Left lung (tissue), 10 donors: Measurements from ENCODE around the gene TCAF2. TPM values are rescaled to one million over a fixed set of nuclear protein-coding genes. Genes with fewer than 3 reads are reported as not detected.
"Not testable (repeated sequence)": the region's sequence is repeated elsewhere in the genome, so short reads cannot be mapped to it uniquely, and the experiment has no call there.

Experiments used
- ATAC-seq: fragments of 200-7000 bp; cut with Tn5 transposase; one replicate; pipeline ENCODE4 v1.9.1; 2020; ENCODE audit warnings: moderate library complexity
- DNase-seq, 4 donors: peaks; one replicate each; pipeline ENCODE4 v3.0.0-alpha.2; 2013 to 2020
- H3K27ac ChIP-seq, 2 donors: fragments of 200-600 bp; sonication (generic) in 1 of 2; one replicate each; pipeline versions ENCODE4 v1.5.0 to v1.8.0; 2020 to 2021
- H3K27me3 ChIP-seq, 2 donors: fragments of 200-600 bp; sonication (generic) in 1 of 2; one replicate each; pipeline versions ENCODE4 v1.5.0 to v1.8.0; 2020 to 2021
- H3K36me3 ChIP-seq, 2 donors: fragments of 200-600 bp; sonication (generic) in 1 of 2; one replicate each; pipeline versions ENCODE4 v1.5.0 to v1.8.0; 2020 to 2021
- H3K4me1 ChIP-seq, 2 donors: fragments of 200-600 bp; one replicate each; pipeline ENCODE4 v1.8.0; 2021
- H3K4me3 ChIP-seq, 2 donors: fragments of 200-600 bp; sonication (generic) in 1 of 2; one replicate each; pipeline versions ENCODE4 v1.5.0 to v1.8.0; 2020 to 2021; ENCODE audit warnings: mild to moderate bottlenecking in 1 of 2
- H3K9me3 ChIP-seq, 2 donors: fragments of 200-600 bp; sonication (generic) in 1 of 2; one replicate each; pipeline versions ENCODE4 v1.5.0 to v1.8.0; 2020 to 2021
- intact Hi-C, 2 donors: fragments of 100-400 bp; cut with DNase I; formaldehyde crosslinking; loops; one replicate each; pipeline versions ENCODE4 v1.11.2 to v1.14.2; 2022
- polyA plus RNA-seq, 6 donors: library from polyadenylated mRNA; unstranded; fragments of 120-200 nt; gene quantifications; one replicate each; pipeline ENCODE4 v1.2.1, GENCODE V29; 2013; ENCODE audit not compliant: insufficient read length in 6 of 6
- total RNA-seq, 2 donors: library from RNA; stranded (reverse); fragmentation: NEBNext Ultra II Directional; extraction: Animal tissue kit (Norgen Biotek cat#: 25700); gene quantifications; one replicate each; pipeline ENCODE4 v1.2.1, GENCODE V29; 2021
- TF ChIP-seq, protein P1 (sequence below), 2 donors: fragments of 200-600 bp; sonication (generic) in 1 of 2; IDR thresholded peaks; one replicate each; pipeline versions ENCODE4 v1.5.0 to v1.8.0; 2021; ENCODE audit warnings: antibody characterized with exemption in 2 of 2
- donor health status: DM: no; HTN: yes; CAD: no.
- donor health status: DM: no; HTN: no; CAD: no.

The TCAF2 gene
- total and polyA plus RNA-seq, 8 donors: 1.8 to 6.9 (median 4.0) TPM

DNA sequence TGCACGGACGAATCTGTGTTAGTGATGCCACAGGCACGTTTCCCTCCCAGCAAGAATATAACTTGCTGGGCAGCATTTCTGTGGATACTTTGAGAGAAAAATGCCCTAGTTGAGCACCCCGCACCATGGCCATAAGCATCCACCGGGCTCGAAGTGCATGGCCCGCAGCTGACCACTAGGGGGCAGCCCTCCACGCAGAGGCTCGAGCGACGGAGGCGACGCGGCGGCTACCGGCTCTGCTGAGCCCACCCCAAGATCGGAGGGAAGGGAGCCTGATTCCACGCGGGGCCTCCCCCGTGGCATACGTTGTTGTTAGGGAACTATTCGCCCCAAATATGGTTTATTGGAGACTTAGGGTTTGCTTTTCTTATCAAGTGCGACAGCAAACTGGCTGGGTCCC lies 716 bp upstream of the TCAF2 start:
- DNase-seq (peak in 1 of 4 donors; percentile 47), ATAC-seq (peak; percentile 87)
- TF ChIP-seq, protein P1, sequence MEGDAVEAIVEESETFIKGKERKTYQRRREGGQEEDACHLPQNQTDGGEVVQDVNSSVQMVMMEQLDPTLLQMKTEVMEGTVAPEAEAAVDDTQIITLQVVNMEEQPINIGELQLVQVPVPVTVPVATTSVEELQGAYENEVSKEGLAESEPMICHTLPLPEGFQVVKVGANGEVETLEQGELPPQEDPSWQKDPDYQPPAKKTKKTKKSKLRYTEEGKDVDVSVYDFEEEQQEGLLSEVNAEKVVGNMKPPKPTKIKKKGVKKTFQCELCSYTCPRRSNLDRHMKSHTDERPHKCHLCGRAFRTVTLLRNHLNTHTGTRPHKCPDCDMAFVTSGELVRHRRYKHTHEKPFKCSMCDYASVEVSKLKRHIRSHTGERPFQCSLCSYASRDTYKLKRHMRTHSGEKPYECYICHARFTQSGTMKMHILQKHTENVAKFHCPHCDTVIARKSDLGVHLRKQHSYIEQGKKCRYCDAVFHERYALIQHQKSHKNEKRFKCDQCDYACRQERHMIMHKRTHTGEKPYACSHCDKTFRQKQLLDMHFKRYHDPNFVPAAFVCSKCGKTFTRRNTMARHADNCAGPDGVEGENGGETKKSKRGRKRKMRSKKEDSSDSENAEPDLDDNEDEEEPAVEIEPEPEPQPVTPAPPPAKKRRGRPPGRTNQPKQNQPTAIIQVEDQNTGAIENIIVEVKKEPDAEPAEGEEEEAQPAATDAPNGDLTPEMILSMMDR (IDR thresholded peaks at IDR 0.05): peak in 1 of 2 donors; percentile 8
- H3K36me3 ChIP-seq, H3K4me3 ChIP-seq, H3K27me3 ChIP-seq, H3K27ac ChIP-seq, H3K9me3 ChIP-seq, intact Hi-C loops, H3K4me1 ChIP-seq: not testable (repeated sequence)

DNA sequence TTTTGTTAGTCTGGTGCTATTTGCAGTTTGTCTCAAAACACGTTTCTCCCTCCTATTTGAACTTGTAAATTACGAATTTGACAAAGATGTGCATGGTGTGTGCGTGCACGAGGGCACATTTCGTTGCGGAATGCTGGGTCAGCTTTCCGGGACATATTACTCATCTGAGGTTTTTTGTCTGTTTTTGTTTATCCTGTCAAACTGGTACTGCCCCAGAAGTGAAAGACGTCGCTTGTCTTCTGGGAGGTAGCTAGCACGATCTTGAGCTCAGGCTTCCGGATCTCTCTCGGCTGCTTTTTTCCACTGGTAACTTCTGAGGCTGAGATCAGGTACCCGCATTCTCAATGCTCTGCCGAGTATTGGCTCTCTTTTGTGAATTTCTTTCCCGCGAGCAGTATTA lies 401 bp downstream of the TCAF2 start:
- intact Hi-C loops, H3K27ac ChIP-seq, H3K4me1 ChIP-seq, H3K36me3 ChIP-seq, H3K27me3 ChIP-seq, DNase-seq, H3K9me3 ChIP-seq, H3K4me3 ChIP-seq: not testable (repeated sequence)
- ATAC-seq: peak; percentile 16

DNA sequence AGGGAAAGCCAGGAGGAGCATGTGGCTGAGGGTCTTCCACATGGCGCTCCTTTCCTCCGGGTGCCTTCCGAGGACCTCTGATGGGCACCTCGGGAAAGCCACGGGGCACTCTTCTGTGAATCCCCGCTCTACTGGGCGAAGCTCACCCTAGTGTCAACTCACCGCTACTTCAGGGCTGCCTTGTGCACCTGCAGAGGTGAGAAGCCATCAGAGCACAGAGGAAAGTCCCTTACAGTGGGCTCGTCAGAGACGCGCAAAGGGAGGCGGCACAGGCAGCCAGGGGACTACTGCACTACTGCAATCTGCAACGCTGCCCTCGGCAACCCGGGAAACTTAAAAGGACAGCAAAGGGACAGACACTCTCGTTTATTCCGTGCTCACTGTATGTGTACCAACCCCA lies 1.4 kb downstream of the TCAF2 start:
- H3K27me3 ChIP-seq, ATAC-seq, H3K4me1 ChIP-seq, H3K4me3 ChIP-seq, H3K36me3 ChIP-seq, H3K9me3 ChIP-seq, intact Hi-C loops, DNase-seq, H3K27ac ChIP-seq: not testable (repeated sequence)

DNA sequence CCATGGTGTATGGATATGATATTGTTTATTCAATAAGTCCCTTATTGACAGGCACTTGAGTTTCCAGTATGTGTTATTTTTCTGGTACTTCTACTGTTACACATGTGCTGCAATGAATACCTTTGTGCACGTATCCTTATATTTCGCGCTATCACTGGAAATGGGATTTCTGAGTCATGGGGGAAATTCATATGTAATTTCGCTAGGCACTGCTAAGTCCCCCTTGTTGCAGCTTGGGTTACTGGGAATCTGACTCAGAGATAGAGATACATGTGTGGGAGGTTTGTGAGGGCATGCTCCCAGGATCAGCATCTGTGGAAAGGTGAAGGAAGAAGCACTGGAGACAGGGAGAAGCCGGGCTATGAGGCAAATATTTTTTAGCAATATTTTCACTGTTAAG lies 9.9 kb downstream of the TCAF2 start:
- intact Hi-C loops, H3K36me3 ChIP-seq, H3K27ac ChIP-seq, ATAC-seq, DNase-seq, H3K27me3 ChIP-seq, H3K4me3 ChIP-seq, H3K9me3 ChIP-seq, H3K4me1 ChIP-seq: not testable (repeated sequence)

DNA sequence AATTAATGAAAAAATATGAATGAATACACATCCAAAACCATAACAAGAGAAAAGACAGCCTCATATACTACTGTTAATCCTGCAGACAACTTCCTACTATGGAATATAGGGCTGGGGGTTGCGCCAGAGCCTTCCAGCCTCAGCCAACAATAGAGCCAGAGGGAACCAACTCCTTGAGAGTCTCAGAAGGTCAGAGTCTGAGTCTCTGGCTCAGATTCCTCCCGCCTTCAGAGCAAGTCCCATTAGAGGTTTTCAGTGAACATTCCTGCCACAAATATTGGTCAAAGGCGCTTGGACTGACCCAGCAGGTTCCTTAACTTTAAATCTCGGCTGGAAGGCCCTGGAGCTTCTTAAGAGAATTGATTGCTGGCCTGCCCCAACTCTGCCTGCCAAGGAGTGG lies 11.7 kb downstream of the TCAF2 start:
- H3K27ac ChIP-seq, DNase-seq, H3K27me3 ChIP-seq, H3K36me3 ChIP-seq, H3K4me1 ChIP-seq, intact Hi-C loops, H3K4me3 ChIP-seq, H3K9me3 ChIP-seq: not testable (repeated sequence)
- ATAC-seq: peak; percentile 66

GRCh38 chr7:143633013-143633618 lies 12.3 kb downstream of the TCAF2 start:
- H3K27me3 ChIP-seq, DNase-seq, H3K27ac ChIP-seq, H3K36me3 ChIP-seq, intact Hi-C loops, H3K9me3 ChIP-seq, H3K4me3 ChIP-seq, H3K4me1 ChIP-seq: not testable (repeated sequence)
- peak; percentile 89 for ATAC-seq

DNA sequence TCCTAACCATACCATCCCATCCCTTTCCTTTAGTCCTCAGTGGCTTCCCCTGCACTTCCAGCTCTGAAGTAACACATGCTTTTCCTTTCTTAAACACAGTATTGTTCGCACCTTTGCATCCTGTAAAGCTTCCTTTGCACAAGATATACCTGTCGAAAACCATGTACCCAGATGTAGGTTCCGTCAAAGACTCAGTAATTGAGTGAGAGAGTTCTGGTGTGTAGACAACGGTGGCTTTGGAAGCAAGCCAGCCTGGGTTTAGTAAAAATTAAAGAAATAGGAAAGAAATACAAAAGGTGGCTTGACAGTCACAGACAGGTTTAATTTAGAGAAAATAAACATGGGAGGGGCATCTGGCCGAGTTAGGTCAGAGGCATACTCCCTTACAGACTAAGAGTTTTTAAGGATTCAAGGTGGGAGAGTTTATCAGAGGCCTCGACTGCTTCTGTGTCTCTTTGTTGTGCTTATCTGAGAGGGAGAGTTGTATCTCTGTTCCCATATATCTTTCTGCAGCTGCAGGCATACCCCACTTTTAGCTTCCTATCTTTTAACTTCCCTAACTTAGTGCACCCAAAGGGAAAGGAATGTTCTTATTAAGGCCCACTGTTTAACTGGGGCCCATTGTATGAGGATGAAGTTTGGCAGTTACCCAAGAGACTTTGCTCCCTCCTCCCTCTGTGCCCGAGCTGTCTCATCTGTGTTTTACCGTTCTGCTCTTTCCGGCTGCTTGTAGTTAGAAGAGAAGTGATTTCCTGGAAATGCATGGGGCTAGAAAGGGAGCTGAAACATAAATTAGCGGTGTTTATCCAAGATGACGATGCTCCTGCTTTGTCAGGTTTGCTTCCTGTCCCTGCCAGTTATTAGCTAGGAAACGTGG lies 14.8 kb downstream of the TCAF2 start:
- H3K27ac ChIP-seq, ATAC-seq, DNase-seq: not testable (repeated sequence)

DNA sequence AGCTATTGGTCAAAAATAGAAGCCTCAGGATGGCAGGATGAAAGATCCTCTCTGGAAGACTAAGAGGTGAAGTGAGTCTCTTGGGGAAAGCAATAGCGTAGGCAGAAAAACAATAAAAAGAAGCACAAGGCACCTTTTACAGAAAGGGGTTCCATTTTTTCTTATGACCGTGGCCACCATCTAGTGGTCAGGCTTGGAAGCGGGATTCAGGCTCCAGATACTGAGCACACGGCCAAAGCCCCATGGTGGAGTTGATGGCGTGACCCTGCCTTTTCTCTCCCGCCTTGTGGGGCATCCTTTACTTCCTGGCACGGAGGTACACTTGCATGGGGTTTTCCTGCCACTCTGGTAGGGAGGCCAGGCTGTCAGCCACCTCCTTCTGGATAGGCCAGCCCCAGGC lies 18.6 kb downstream of the TCAF2 start:
- intact Hi-C loops, H3K9me3 ChIP-seq, H3K27me3 ChIP-seq, H3K27ac ChIP-seq, H3K36me3 ChIP-seq, H3K4me1 ChIP-seq, H3K4me3 ChIP-seq, DNase-seq: not testable (repeated sequence)
- ATAC-seq: peak; percentile 84

More for the DNA sequence above, 14.8 kb downstream of the TCAF2 start:
- H3K4me3 ChIP-seq, H3K36me3 ChIP-seq, H3K4me1 ChIP-seq, H3K27me3 ChIP-seq, intact Hi-C loops, H3K9me3 ChIP-seq: not testable (repeated sequence)

- H3K27ac ChIP-seq, H3K9me3 ChIP-seq, H3K27me3 ChIP-seq, DNase-seq, H3K4me1 ChIP-seq, intact Hi-C loops, ATAC-seq, H3K36me3 ChIP-seq, H3K4me3 ChIP-seq: not testable (repeated sequence)
Observed at GRCh38 chr7:143640528-143641189, 19.9 kb downstream of the TCAF2 start.

DNA sequence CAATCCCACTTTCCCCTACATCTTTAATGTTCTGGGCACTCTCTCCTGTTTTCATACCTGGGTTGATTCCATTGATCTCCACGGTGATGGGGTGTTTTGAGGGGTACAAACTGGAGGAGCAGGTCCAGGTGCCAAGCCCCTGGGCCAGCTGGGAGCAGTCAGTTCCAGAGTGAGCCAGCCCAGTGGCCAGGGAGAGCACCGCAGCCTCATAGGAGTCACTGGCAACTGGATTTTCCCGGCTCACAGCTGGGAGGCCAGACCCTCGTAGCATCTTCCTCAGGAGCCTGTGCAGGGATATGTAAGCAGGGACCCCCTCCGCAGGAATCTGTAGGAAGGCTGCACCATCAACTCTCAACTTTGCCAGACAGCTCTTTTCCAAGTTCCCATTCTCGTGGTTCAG lies 25.8 kb downstream of the TCAF2 start:
- H3K4me1 ChIP-seq, H3K27me3 ChIP-seq, H3K36me3 ChIP-seq, ATAC-seq, H3K4me3 ChIP-seq, DNase-seq, intact Hi-C loops, H3K27ac ChIP-seq, H3K9me3 ChIP-seq: not testable (repeated sequence)

- not testable (repeated sequence) for ATAC-seq, H3K27me3 ChIP-seq
Observed at GRCh38 chr7:143649902-143650301, 29.1 kb downstream of the TCAF2 start.

DNA sequence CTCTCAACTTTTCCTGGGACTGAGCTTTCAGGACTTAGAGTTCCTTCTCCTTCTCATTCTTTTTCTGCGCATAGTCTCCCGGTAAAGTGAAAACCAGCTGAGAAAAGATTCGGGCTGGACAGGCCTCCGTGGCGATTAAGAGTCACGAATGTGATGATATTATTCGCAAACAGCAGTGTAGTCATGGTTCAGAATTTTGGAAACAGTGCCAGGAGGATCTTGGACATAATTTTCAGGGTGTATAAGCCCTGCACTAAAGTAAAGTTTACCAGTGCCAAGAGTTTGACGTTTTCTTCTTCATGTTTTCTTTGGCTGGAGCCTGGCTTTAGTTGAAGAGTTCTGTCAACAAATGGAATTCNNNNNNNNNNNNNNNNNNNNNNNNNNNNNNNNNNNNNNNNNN lies 29.7 kb downstream of the TCAF2 start:
- H3K9me3 ChIP-seq, H3K36me3 ChIP-seq, H3K4me1 ChIP-seq, intact Hi-C loops, H3K4me3 ChIP-seq, H3K27me3 ChIP-seq, H3K27ac ChIP-seq, DNase-seq: not testable (repeated sequence)
- peak; percentile 18 for ATAC-seq

More at GRCh38 chr7:143649902-143650301, 29.1 kb downstream of the TCAF2 start:
- H3K4me1 ChIP-seq, H3K36me3 ChIP-seq, intact Hi-C loops, H3K27ac ChIP-seq, H3K4me3 ChIP-seq, H3K9me3 ChIP-seq, DNase-seq: not testable (repeated sequence)
